WTC11 (cell line): Measurements from ENCODE around the gene VANGL1. TPM values are rescaled to one million over a fixed set of nuclear protein-coding genes. Genes with fewer than 3 reads are reported as not detected.

ENCODE experiments used
- ATAC-seq: fragments of 200-7000 bp; cut with Tn5 transposase; 2 replicates; pipeline ENCODE4 v1.10.0; 2021; ENCODE audit warnings: mild to moderate bottlenecking, moderate library complexity
- CTCF ChIA-PET: fragments of 300-600 bp; sonication (Branson Sonifier 250); formaldehyde crosslinking; loops from one replicate; lab custom pipeline; 2021; ENCODE audit warnings: antibody characterized with exemption; lab: Charles Lee
- POLR2A ChIA-PET: fragments of 350-600 bp; sonication (Branson Sonifier 250); formaldehyde crosslinking; loops from one replicate; lab custom pipeline; 2021; ENCODE audit warnings: antibody characterized with exemption; lab: Charles Lee
- DNase-seq: peaks from one replicate; pipeline ENCODE4 v3.0.0; 2021; ENCODE audit warnings: low spot score
- H3K27ac Mint-ChIP-seq: 2 replicates; pipeline ENCODE4 v1.8.0; 2021; ENCODE audit warnings: mixed read lengths
- H3K27me3 Mint-ChIP-seq: 2 replicates; pipeline ENCODE4 v1.8.0; 2021; ENCODE audit warnings: low read depth, mild to moderate bottlenecking, moderate library complexity, mixed read lengths
- H3K36me3 Mint-ChIP-seq: 2 replicates; pipeline ENCODE4 v1.8.0; 2021; ENCODE audit warnings: mixed read lengths
- H3K4me1 Mint-ChIP-seq: 2 replicates; pipeline ENCODE4 v1.8.0; 2022; ENCODE audit warnings: mixed read lengths
- H3K4me3 Mint-ChIP-seq: 2 replicates; pipeline ENCODE4 v1.8.0; 2021; ENCODE audit warnings: mild to moderate bottlenecking, moderate library complexity, mixed read lengths
- H3K9me3 Mint-ChIP-seq: 2 replicates; pipeline ENCODE4 v1.8.0; 2021; ENCODE audit warnings: mixed read lengths
- CREB1 ChIP-seq: sonication (generic); formaldehyde crosslinking; IDR thresholded peaks from 2 replicates; pipeline ENCODE4 v1.8.0; 2023; ENCODE audit warnings: mild to moderate bottlenecking, missing genetic modification reagents
- CREM ChIP-seq: sonication (generic); formaldehyde crosslinking; IDR thresholded peaks from 2 replicates; pipeline ENCODE4 v1.8.1; 2022; ENCODE audit warnings: mild to moderate bottlenecking, missing genetic modification reagents, moderate library complexity
- EMX1 ChIP-seq: fragments of 250-450 bp; sonication (Bioruptor Pico); IDR thresholded peaks from 2 replicates; pipeline ENCODE4 v1.8.0; 2021; ENCODE audit warnings: mild to moderate bottlenecking
- FOXJ3 ChIP-seq: sonication (generic); formaldehyde crosslinking; IDR thresholded peaks from 2 replicates; pipeline ENCODE4 v1.9.0; 2021; ENCODE audit warnings: missing genetic modification reagents, mild to moderate bottlenecking, borderline replicate concordance
- FOXP1 ChIP-seq: sonication (generic); formaldehyde crosslinking; IDR thresholded peaks from 2 replicates; pipeline ENCODE4 v1.8.0; 2022; ENCODE audit warnings: missing genetic modification reagents, mild to moderate bottlenecking, moderate library complexity, borderline replicate concordance
- JAZF1 ChIP-seq: fragments of 250-450 bp; sonication (Bioruptor Pico); IDR thresholded peaks from 2 replicates; pipeline ENCODE4 v1.9.0; 2021; ENCODE audit warnings: moderate library complexity, mild to moderate bottlenecking, inconsistent platforms
- KAT7 ChIP-seq: sonication (generic); formaldehyde crosslinking; IDR thresholded peaks from 2 replicates; pipeline ENCODE4 v1.8.1; 2023; ENCODE audit warnings: missing genetic modification reagents, mild to moderate bottlenecking, borderline replicate concordance
- MYBL2 ChIP-seq: sonication (generic); formaldehyde crosslinking; IDR thresholded peaks from 2 replicates; pipeline ENCODE4 v1.8.1; 2023; ENCODE audit warnings: mild to moderate bottlenecking, moderate library complexity, missing genetic modification reagents
- NR1H2 ChIP-seq: sonication (generic); formaldehyde crosslinking; IDR thresholded peaks from 2 replicates; pipeline ENCODE4 v1.9.0; 2021; ENCODE audit warnings: mild to moderate bottlenecking, moderate library complexity, missing genetic modification reagents
- NR2C2 ChIP-seq: sonication (generic); formaldehyde crosslinking; IDR thresholded peaks from 2 replicates; pipeline ENCODE4 v1.8.0; 2022; ENCODE audit warnings: mild to moderate bottlenecking, missing genetic modification reagents
- TEAD4 ChIP-seq: sonication (generic); formaldehyde crosslinking; IDR thresholded peaks from 2 replicates; pipeline ENCODE4 v1.8.0; 2022; ENCODE audit warnings: mild to moderate bottlenecking, missing genetic modification reagents
- TP53 ChIP-seq: sonication (generic); formaldehyde crosslinking; IDR thresholded peaks from 2 replicates; pipeline ENCODE4 v1.8.1; 2023; ENCODE audit warnings: mild to moderate bottlenecking, missing genetic modification reagents
- ZNF121 ChIP-seq: sonication (generic); formaldehyde crosslinking; IDR thresholded peaks from 2 replicates; pipeline ENCODE4 v1.8.0; 2023; ENCODE audit warnings: missing genetic modification reagents
- ZNF219 ChIP-seq: sonication (generic); formaldehyde crosslinking; IDR thresholded peaks from 2 replicates; pipeline ENCODE4 v1.8.0; 2023; ENCODE audit warnings: missing genetic modification reagents, mild to moderate bottlenecking, borderline replicate concordance
- ZNF263 ChIP-seq: sonication (generic); formaldehyde crosslinking; IDR thresholded peaks from 2 replicates; pipeline ENCODE4 v1.8.1; 2022; ENCODE audit warnings: low read depth, mild to moderate bottlenecking, moderate library complexity, missing genetic modification reagents
- ZNF396 ChIP-seq: fragments of 250-450 bp; sonication (Bioruptor Pico); IDR thresholded peaks from 2 replicates; pipeline ENCODE4 v1.8.0; 2021; ENCODE audit warnings: mild to moderate bottlenecking, moderate library complexity, borderline replicate concordance
- ZNF416 ChIP-seq: fragments of 250-450 bp; sonication (Bioruptor Pico); IDR thresholded peaks from 2 replicates; pipeline ENCODE4 v1.9.0; 2021; ENCODE audit warnings: mild to moderate bottlenecking, inconsistent platforms
- ZNF671 ChIP-seq: fragments of 250-450 bp; sonication (Bioruptor Pico); IDR thresholded peaks from 2 replicates; pipeline ENCODE4 v1.8.0; 2021; ENCODE audit warnings: mild to moderate bottlenecking
- total RNA-seq: library from RNA; stranded (reverse); gene quantifications from 3 replicates; pipeline ENCODE4 v1.2.3, GENCODE V29; 2021
- TF ChIP-seq, protein P1 (sequence below): sonication (generic); formaldehyde crosslinking; IDR thresholded peaks from 2 replicates; pipeline ENCODE4 v1.8.1; 2022; ENCODE audit warnings: mild to moderate bottlenecking, missing genetic modification reagents, moderate library complexity, borderline replicate concordance
- TF ChIP-seq, protein P2 (sequence below): sonication (generic); formaldehyde crosslinking; IDR thresholded peaks from 2 replicates; pipeline ENCODE4 v1.8.1; 2023; ENCODE audit warnings: mild to moderate bottlenecking, missing genetic modification reagents, moderate library complexity
- TF ChIP-seq, protein P3 (sequence below): sonication (generic); formaldehyde crosslinking; IDR thresholded peaks from 2 replicates; pipeline ENCODE4 v1.8.1; 2023; ENCODE audit warnings: mild to moderate bottlenecking, missing genetic modification reagents, moderate library complexity
- TF ChIP-seq, protein P4 (sequence below): sonication (generic); formaldehyde crosslinking; IDR thresholded peaks from 2 replicates; pipeline ENCODE4 v1.8.0; 2022; ENCODE audit warnings: mild to moderate bottlenecking, missing genetic modification reagents
- TF ChIP-seq, protein P5 (sequence below): sonication (generic); formaldehyde crosslinking; IDR thresholded peaks from 2 replicates; pipeline ENCODE4 v1.8.0; 2022; ENCODE audit warnings: mild to moderate bottlenecking, missing genetic modification reagents
- TF ChIP-seq, protein P6 (sequence below): sonication (generic); formaldehyde crosslinking; IDR thresholded peaks from 2 replicates; pipeline ENCODE4 v1.8.1; 2022; ENCODE audit warnings: low read depth, missing genetic modification reagents, borderline replicate concordance
- TF ChIP-seq, protein P7 (sequence below): sonication (generic); formaldehyde crosslinking; IDR thresholded peaks from 2 replicates; pipeline ENCODE4 v1.8.0; 2022; ENCODE audit warnings: mild to moderate bottlenecking, missing genetic modification reagents

VANGL1 gene
- total RNA-seq, 1 experiment from 2014 or later = 15.8 TPM

DNA sequence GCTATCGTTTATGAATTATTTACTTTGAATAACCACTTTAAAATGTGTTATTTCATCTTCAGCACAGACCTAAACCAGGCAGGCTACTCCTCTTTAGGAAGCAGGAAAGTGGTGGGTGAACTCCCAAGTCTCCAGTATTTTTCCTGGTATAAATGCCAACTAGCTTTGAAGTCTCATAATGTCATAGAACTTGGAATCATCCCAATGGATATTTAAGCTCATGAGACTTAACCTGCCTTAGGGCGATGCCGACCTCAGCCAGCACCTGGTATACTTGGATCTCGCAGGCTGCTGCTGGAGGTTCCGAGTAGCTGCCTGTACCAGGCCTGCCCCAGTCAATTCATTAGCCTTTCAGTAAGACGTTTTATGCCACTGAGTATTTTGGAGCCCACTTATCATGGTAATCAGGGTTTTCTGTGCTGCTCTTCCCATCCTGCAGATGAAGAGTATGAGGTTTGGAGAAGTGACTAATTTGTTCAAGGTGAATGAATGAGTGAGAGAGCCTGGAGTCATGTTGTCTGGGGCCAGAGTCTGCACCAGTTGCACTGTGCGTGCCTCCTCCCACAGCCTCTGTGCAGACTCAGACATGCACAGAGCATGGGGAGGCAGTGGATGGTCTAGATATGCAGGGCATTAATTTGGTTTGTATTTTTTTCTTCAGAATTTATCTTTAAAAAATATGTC, 34.9 kb downstream of the VANGL1 start:
- H3K9me3 Mint-ChIP-seq = no peaks in the 10 kb centered on the region
- no peak for ATAC-seq
- TF ChIP-seq NR2C2 (CRISPR knock-in tag) (no peak), TEAD4 (CRISPR knock-in tag) (no peak), CREB1 (CRISPR knock-in tag) (no peak), ZNF671 (CRISPR knock-in tag) (no peak), MYBL2 (CRISPR knock-in tag) (no peak), ZNF263 (no peak), CREM (CRISPR knock-in tag) (no peak)
- TF ChIP-seq, protein P1, sequence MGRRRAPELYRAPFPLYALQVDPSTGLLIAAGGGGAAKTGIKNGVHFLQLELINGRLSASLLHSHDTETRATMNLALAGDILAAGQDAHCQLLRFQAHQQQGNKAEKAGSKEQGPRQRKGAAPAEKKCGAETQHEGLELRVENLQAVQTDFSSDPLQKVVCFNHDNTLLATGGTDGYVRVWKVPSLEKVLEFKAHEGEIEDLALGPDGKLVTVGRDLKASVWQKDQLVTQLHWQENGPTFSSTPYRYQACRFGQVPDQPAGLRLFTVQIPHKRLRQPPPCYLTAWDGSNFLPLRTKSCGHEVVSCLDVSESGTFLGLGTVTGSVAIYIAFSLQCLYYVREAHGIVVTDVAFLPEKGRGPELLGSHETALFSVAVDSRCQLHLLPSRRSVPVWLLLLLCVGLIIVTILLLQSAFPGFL (CRISPR knock-in tag) = no peak
- TF ChIP-seq, protein P2, sequence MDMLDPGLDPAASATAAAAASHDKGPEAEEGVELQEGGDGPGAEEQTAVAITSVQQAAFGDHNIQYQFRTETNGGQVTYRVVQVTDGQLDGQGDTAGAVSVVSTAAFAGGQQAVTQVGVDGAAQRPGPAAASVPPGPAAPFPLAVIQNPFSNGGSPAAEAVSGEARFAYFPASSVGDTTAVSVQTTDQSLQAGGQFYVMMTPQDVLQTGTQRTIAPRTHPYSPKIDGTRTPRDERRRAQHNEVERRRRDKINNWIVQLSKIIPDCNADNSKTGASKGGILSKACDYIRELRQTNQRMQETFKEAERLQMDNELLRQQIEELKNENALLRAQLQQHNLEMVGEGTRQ (CRISPR knock-in tag) = no peak
- TF ChIP-seq, all 79 proteins: peak for 0
- peaks cover 14% of the 10 kb centered on the region for H3K4me1 Mint-ChIP-seq
- POLR2A ChIA-PET = no interaction called here
- no peak for DNase-seq
- H3K27ac Mint-ChIP-seq = peak overlapping the region; percentile 69; the same call in 1 of the 2 replicates
- peaks cover 4% of the 10 kb centered on the region; the same call in 1 of the 2 replicates for H3K36me3 Mint-ChIP-seq
- no peaks in the 10 kb centered on the region for H3K27me3 Mint-ChIP-seq
- H3K4me3 Mint-ChIP-seq = no peak overlapping the region
- CTCF ChIA-PET = interaction anchor here (1.0 to 2.8 kb wide), 2 partner anchors 30 to 68 kb away, joined by 4 to 12 read pairs; no protein-coding TSS in a partner anchor

DNA sequence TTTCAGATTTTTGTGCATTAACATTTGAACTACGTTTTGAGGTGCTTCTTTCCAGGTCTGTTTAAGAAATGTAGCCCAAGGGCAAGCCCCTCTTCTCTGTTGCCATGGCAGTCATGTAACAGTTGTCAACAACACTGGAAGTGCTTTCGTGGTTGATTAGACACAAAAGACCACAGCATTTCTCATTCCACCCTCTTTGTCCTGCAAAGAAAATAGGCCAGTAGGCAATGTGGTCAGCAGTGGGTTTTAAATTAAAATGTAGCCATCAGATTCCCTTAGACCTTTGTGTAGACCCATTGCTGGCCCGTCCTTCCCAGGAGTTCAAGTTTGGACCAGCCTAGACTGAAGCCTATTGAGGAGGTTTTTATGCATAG, 35.4 kb downstream of the VANGL1 start:
- DNase-seq (no peak), ATAC-seq (peak; percentile 33)
- TF ChIP-seq, protein P3, sequence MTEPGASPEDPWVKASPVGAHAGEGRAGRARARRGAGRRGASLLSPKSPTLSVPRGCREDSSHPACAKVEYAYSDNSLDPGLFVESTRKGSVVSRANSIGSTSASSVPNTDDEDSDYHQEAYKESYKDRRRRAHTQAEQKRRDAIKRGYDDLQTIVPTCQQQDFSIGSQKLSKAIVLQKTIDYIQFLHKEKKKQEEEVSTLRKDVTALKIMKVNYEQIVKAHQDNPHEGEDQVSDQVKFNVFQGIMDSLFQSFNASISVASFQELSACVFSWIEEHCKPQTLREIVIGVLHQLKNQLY (CRISPR knock-in tag) = no peak
- TF ChIP-seq ZNF396 = no peak
- TF ChIP-seq CREB1 (CRISPR knock-in tag) = no peak
- TF ChIP-seq EMX1 (CRISPR knock-in tag) = no peak
- H3K27me3 Mint-ChIP-seq = no peaks in the 10 kb centered on the region
- H3K4me3 Mint-ChIP-seq = no peak overlapping the region
- H3K27ac Mint-ChIP-seq = 0 out of 2 replicates have a peak overlapping the region, but pooled peaks have one; percentile 69
- CTCF ChIA-PET = interaction anchor here (2.8 kb wide), 1 partner anchor 30 kb away, joined by 12 read pairs; no protein-coding TSS in a partner anchor
- peaks cover 14% of the 10 kb centered on the region for H3K4me1 Mint-ChIP-seq
- peaks cover 4% of the 10 kb centered on the region; the same call in 1 of the 2 replicates for H3K36me3 Mint-ChIP-seq
- no peaks in the 10 kb centered on the region for H3K9me3 Mint-ChIP-seq
- POLR2A ChIA-PET = no interaction called here

DNA sequence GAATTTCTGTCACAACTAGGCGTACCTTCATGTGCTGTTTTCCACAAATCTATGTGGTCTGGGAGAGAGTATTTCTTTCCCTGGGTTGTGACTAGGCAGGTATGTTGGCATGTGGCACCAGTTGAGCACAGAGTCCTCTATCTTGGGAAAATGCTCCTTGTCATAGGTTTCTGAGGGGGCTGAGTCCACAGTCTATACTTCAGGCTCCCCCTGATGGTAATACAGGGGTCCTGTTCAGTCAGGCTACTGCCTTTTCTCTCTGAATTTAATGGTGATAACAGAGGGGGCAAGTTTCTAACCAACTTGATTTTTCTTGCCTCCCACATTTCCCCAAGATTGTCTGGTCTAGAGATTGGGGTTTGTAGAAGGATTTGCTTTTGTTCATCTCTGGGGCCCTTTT, 35.8 kb downstream of the VANGL1 start:
- ATAC-seq = peak; percentile 81
- no peak overlapping the region for H3K27ac Mint-ChIP-seq
- ChIA-PET POLR2A (no interaction called here), CTCF (interaction anchor here (1.0 kb wide), 1 partner anchor 303 kb away, joined by 3 read pairs; no protein-coding TSS in a partner anchor)
- peaks cover 4% of the 10 kb centered on the region; the same call in 1 of the 2 replicates for H3K36me3 Mint-ChIP-seq
- no peak for TF ChIP-seq TP53 (CRISPR knock-in tag)
- no peak for TF ChIP-seq KAT7 (CRISPR knock-in tag)
- no peak for TF ChIP-seq FOXP1 (CRISPR knock-in tag)
- no peak for TF ChIP-seq JAZF1 (CRISPR knock-in tag)
- no peak for TF ChIP-seq ZNF219 (CRISPR knock-in tag)
- no peak for TF ChIP-seq ZNF121 (CRISPR knock-in tag)
- TF ChIP-seq, protein P4, sequence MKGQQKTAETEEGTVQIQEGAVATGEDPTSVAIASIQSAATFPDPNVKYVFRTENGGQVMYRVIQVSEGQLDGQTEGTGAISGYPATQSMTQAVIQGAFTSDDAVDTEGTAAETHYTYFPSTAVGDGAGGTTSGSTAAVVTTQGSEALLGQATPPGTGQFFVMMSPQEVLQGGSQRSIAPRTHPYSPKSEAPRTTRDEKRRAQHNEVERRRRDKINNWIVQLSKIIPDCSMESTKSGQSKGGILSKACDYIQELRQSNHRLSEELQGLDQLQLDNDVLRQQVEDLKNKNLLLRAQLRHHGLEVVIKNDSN (CRISPR knock-in tag) = no peak
- TF ChIP-seq, protein P5, sequence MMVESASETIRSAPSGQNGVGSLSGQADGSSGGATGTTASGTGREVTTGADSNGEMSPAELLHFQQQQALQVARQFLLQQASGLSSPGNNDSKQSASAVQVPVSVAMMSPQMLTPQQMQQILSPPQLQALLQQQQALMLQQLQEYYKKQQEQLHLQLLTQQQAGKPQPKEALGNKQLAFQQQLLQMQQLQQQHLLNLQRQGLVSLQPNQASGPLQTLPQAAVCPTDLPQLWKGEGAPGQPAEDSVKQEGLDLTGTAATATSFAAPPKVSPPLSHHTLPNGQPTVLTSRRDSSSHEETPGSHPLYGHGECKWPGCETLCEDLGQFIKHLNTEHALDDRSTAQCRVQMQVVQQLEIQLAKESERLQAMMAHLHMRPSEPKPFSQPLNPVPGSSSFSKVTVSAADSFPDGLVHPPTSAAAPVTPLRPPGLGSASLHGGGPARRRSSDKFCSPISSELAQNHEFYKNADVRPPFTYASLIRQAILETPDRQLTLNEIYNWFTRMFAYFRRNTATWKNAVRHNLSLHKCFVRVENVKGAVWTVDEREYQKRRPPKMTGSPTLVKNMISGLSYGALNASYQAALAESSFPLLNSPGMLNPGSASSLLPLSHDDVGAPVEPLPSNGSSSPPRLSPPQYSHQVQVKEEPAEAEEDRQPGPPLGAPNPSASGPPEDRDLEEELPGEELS (CRISPR knock-in tag) = no peak
- no peak for TF ChIP-seq TEAD4 (CRISPR knock-in tag)
- TF ChIP-seq NR1H2 (CRISPR knock-in tag) = no peak
- TF ChIP-seq ZNF416 = no peak
- TF ChIP-seq FOXJ3 (CRISPR knock-in tag) = no peak
- TF ChIP-seq, protein P6, sequence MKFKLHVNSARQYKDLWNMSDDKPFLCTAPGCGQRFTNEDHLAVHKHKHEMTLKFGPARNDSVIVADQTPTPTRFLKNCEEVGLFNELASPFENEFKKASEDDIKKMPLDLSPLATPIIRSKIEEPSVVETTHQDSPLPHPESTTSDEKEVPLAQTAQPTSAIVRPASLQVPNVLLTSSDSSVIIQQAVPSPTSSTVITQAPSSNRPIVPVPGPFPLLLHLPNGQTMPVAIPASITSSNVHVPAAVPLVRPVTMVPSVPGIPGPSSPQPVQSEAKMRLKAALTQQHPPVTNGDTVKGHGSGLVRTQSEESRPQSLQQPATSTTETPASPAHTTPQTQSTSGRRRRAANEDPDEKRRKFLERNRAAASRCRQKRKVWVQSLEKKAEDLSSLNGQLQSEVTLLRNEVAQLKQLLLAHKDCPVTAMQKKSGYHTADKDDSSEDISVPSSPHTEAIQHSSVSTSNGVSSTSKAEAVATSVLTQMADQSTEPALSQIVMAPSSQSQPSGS (CRISPR knock-in tag) = no peak
- TF ChIP-seq, protein P7, sequence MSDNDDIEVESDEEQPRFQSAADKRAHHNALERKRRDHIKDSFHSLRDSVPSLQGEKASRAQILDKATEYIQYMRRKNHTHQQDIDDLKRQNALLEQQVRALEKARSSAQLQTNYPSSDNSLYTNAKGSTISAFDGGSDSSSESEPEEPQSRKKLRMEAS (CRISPR knock-in tag) = no peak
- no peak for DNase-seq
- no peak overlapping the region for H3K4me3 Mint-ChIP-seq
- H3K4me1 Mint-ChIP-seq = peaks cover 14% of the 10 kb centered on the region
- H3K27me3 Mint-ChIP-seq = no peaks in the 10 kb centered on the region
- H3K9me3 Mint-ChIP-seq = no peaks in the 10 kb centered on the region
